T-helper 1 cell (primary cell): Measurements from ENCODE around the gene CTDSPL.
"Not testable (repeated sequence)": the region's sequence is repeated elsewhere in the genome, so short reads cannot be mapped to it uniquely, and the experiment has no call there.

Experiments
- DNase-seq, 5 donors: peaks; one replicate each; pipeline ENCODE4 v3.0.0-alpha.2; 2012 to 2020
- total RNA-seq, 4 donors: gene quantifications; one replicate each; lab custom pipeline; 2026; lab: John Stamatoyannopoulos, UW

CTDSPL gene, protein sequence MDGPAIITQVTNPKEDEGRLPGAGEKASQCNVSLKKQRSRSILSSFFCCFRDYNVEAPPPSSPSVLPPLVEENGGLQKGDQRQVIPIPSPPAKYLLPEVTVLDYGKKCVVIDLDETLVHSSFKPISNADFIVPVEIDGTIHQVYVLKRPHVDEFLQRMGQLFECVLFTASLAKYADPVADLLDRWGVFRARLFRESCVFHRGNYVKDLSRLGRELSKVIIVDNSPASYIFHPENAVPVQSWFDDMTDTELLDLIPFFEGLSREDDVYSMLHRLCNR
- 0.69 to 2.1 (median 1.0) reads per million in 4 donors for total RNA-seq

DNA sequence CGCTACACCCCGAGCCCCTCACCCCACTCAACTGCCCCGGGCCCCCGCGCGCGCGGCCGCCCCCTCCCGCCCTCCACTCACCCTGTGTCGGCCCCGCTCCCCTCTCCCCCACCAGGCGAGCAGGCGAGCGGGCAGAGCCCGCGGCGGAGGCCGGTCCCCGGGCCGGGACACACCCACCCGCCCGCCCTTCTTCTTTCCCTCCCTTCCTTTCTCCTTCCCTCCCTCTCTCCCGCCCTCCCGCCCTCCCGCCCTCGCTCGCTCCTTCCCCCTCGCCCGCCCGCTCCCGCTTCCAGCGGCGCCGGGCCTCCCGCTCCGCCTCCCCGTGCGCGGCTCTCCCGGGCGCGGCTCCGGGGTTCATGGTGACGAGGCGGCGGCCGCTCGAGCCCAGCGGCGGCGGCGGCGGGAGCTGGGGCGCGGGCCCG lies at the start of gene CTDSPL:
Gene CTDSPL (plus strand): TSS at position 261 of the 422 bp plus-strand sequence. CDS start 320 bp downstream, outside the sequence.
- peak in 1 of 5 donors; percentile 14 for DNase-seq

DNA sequence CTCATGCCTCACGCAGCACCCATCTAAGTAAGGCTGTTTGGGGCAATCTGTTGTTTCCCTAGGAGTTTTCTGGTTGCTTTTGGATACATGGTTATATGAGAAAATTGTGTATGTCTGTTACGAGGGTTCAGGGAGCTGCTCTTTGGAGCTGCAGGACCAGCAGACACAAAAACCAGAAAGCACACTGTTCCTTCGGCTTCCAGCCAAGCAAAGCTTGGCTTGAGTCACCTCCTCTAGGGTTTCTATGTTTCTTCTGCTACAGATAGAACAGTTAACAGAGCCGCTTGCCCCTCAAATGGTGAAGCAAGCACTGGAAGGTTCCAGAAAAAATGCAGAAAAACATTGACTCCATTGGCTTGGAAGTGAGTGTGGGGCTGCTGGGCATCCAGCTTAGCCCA lies 49.2 kb upstream of the CTDSPL start:
- DNase-seq, result no peak

DNA sequence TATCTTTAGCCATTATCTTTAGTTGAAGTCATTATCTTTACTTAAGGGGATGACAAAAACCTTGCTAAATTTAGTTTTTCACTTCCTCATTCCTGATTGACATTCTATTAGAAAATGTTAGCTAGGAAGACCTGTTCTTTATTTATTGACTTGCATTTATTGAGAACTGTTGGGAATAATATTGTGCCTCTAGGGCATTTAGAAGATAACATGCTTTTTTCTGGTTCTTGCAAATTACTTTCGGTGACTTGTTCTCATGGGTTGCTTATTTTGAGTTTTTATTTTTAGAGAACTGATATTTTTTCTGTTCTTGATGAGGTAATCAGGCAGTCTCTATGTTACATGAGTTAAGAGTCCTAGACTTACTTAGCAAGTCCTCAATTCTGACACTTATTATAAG lies 48.3 kb upstream of the CTDSPL start:
- no peak for DNase-seq

DNA sequence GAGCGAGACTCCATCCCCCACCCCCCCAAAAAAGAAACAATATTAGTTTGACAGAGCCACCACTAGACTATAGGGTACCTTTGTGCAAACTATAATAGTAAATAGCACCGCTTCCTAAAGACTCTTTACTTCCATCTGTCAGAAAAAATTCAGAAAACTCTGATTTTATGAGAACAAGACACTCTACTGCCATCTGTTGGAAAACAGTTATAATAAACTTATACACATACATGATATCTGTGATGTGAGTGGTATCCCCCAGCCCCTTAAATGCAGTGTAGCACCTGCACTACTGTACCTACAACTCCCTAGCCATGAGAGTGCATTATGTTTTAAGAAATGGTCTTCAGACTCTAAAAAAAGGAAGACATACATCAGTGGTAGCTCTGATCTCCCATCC lies 47.1 kb upstream of the CTDSPL start:
- DNase-seq, result no peak

DNA sequence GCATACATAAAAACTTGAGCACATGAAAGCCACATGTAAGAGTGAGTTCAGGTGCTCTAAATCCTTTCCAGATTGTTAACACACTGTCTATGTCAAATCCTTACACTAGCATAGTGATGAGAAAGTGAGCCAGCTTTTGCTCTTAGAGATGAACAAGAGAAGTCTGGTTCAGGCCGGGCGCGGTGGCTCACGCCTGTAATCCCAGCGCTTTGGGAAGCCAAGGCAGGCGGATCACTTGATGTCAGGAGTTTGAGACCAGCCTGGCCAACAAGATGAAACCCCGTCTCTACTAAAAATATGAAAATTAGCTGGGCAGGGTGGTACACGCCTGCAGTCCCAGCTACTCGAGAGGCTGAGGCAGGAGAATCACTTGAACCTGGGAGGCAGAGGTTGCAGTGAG lies 46.5 kb upstream of the CTDSPL start:
- DNase-seq, result not testable (repeated sequence)

DNA sequence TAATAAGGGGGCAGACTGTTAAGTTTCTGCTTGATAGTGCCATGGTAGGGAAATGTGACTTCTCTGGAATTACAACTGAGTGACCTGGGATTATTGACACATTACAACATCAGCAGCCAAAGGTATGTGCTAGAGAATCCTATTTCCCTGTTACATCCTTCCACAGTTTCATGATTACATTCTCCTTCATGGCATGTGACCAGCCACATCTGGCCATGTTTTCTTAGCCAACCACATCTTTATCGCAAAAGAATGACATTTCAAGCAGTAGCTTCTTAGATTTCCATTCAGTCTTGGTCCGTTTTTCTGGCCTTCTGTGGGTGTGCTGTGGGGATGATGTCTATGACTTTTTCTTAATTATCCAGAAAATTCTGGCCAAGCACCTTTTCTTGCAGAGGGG lies 45.4 kb upstream of the CTDSPL start:
- no peak for DNase-seq

DNA sequence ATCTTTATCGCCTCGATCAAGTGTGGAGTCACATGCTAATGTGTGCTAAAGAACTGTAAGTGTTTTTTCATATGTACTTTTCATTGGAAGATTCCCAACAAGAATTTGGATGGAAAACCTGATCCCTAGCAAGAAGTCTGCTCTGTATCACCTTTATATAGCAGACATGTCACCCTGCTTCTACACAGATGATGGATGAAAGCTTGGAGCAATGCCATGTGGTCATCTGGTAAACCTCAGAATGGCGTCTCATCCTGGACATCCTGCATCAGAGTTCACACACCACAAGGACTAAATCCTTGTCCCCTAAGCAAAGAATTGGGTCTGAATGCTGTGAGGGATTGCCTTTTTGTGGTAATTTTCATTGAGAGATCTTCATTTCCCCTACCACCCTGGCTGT lies 42.1 kb upstream of the CTDSPL start:
- DNase-seq, result no peak

DNA sequence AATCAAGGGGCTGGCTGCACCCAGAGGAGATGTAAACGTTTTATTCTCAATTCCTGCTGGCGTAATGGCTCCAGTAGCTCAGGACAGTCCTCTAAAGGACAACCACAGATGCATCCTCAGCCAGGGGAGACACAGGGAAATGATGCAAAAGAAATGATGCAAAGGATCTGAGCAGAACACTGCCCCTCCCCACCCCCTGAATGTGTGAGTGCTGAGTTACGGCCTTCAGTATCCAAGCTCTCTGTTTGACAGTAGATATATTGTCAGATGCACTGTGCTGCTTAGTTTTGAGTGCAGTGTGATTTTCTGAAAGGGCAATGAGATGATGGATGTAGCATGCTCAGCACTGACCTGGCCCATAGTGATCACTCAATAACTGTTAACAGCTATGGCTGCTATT lies 41.4 kb upstream of the CTDSPL start:
- DNase-seq, result no peak

DNA sequence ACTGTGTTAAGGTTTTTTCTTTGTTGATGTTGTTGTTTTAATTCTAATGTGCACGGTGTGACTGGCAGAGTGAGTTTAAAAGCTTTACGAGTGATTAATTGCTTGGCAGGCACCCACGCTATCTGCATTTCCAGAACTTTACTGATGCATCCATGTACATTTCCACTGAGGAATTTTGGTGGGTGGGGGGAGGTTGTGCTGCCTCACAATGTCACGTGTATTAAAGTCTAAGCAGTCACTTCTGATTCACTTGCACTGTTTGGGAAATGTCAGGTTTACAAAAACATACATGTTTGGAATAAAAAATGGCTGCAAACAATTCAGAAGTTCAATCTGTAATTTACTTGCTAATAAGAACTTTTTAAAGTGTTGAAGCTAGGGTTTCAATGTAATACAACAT lies 38.5 kb upstream of the CTDSPL start:
- DNase-seq, result no peak

DNA sequence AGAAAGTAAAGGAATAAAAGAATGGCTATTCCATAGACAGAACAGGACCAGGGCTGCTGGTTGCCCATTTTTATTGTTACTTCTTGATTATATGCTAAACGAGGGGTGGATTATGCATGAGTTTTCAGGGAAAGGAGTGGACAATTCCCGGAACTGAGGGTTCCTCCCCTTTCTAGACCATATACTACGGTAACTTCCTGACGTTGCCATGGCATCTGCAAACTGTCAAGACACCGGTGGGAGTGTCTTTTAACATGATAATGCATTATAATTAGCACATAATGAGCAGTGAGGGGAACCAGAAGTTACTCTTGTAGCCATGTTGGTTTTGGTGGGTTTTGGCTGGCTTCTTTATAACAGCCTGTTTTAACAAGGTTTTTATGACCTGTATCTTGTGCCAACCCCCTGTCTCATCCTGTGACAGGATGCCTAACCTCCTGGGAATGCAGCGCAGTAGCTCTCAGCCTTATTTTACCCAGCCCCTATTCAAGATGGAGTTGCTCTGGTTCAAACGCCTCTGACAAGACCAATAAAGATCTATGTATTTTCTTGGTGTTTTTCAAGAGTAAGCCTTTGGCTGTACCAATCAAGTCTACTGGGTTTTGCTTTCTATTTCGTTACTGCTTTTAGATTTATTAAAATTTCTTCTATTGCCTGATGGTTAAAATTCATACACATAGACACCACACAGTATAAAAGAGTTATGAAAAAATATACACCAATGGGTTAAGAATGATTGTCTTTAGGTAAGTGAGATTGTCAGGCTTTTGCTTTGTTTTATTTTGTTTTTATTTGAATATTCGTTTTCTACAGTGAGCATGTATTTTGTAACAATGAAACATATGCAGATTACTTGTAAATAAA lies 37.4 kb upstream of the CTDSPL start:
- DNase-seq, result no peak

DNA sequence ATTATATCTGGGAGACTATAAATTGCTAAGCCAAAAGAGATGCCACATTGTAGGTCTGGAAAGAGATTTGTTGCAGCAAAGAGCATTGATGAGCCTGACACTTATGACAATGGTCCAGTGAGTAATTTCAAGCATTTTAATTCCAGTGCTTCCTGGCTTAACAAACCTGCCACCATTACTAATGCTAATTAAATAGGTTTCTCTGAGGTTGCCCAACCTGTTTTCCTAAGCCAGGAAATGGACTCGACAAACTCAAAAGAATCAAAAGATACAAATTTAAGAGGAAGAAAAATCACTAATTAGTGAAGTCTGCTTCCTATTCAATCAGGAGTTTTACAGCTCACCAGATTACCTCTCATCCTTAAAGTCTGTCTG lies 36.7 kb upstream of the CTDSPL start:
- no peak for DNase-seq

DNA sequence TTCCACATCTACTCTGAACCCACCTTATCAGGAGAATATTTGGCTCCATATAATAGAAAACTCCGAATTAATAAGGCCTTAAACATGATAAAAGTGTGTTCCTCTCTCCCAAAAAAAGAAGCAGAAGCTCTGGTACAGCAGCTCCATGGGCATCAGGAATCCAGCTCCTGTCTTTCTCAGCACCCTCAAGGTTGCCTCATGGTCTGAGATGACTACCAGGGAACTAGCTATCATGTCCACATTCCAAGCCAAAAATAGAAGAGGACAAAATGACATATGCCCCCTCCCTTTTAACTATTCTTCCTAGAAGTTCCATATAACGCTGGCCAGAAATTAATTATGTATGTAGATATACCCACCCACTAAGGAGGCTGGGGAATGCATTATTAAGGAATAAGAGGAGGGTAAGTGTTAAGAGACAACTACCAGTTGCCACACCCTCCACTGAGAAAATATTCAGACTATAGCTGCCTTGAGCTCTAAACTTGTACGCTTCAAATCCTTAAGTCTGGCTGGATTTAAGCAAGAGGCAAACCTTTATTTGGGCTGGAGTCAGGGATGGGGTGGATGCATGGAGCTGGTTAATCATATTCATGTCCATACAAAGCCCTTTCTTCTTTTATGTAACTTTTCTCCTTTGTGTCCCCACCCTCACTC lies 35.8 kb upstream of the CTDSPL start:
- no peak for DNase-seq

DNA sequence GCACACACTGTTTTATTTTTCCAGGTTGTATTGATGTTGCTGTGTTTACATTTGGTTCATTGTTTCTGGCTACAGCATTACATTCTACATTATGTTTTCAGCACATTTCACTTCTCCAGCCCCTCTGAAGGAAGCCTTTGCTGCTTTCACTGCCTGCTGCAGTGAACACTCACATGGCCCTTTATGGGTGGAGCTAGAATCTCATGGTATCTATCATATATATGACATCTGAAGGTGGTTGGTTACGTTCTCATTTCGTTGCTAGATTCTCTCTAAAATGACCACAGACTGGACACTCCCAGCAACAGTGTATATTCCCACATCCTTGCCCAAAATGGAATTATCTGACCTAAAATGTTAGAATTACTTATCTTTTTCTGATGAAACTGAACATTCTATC lies 35.2 kb upstream of the CTDSPL start:
- no peak for DNase-seq

DNA sequence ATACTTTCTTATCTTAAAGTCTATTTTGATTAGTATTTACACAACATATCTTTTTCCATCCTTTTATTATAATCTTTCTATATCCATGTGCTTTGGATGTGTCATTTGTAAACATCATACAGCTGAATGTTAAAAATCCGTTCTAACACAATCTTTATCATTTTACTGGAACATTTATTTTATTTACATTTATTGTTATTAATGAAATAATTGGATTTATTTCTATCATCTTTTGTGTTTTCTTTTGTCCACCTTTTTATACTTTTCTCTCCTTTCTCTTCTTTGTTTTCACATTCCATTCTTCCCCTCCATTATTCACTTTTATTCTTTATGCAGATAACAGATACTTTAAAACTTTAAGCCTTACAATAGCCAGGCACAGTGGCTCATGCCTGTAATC lies 34.7 kb upstream of the CTDSPL start:
- DNase-seq, result no peak

DNA sequence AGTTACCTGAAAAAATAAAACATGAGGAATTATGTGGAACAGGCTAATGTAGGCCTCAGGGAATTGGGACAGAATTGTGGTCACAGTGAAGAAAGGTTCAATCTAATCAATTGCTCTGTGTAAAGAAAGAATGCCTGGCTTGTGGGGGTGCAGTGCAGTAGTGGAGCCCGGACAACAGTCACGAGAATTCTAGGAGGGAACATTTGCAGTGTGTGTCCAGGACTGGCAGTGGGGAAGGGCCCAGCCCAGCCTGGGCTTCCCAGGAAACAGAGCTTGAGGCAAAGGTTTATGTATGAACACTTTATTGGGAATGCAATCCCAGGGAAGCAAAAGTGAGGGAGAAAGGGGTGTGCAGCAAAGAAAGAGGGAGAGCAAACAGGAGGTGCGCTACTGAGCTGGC lies 29.2 kb upstream of the CTDSPL start:
- DNase-seq, result no peak

DNA sequence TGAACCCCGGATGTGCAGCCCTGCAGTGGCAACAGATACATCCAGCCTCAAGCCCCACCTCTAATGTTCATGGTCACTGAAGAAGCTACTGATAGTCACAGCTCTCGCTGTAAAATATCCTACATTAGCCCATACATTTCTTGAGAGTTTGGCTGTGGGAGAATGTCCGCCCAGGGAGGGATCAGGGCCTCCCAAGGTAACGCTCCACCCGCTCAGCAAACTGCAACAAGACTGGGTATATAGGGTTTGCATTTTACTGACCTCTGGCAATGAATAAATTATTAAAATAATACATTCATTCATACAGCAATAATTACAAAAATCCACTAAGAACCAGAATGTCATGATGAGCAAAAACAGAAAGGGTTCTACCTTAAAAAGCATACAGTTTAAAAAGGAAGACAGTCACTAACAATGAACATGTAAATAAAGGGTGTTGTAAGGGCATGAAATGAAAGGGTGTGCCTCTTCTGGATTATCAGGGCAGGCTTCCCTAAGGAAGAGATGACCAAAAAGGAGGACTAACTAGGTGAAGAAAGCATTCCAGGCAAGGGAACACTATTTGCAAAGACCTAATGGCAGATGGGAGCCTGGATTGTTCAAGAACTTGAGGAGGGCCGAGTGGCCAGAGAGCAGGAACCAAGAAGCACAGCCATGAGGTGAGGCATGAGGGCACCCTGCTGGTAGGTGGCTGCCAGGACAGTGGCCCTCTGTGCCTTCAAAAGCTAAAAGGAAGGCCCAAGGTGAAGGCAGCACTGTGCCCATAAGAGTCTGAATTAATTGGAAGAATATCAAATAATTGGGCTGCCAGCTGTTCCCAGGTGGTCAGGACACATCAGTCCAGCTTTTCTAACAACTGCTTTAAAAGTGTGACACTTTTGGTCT lies 28.1 kb upstream of the CTDSPL start:
- DNase-seq, result no peak

DNA sequence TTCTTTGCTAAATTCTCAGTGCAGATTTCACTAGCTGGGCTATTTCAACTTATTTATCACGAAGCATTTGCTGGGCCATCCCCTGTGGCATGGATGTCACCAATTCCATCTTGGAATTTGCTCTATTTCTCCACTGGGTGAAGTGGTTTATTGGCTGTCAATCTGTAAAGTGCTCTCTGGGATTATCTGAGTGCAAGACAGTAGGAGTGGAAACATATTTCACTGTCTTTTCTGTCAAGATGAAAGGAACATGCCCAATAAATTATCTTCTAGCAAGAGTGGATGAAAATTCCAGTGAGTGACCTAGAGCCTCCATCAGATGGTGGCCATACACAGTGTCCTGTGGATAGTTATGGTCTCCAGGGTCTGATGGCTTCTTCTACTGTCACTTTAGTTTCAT lies 25.1 kb upstream of the CTDSPL start:
- DNase-seq, result no peak

DNA sequence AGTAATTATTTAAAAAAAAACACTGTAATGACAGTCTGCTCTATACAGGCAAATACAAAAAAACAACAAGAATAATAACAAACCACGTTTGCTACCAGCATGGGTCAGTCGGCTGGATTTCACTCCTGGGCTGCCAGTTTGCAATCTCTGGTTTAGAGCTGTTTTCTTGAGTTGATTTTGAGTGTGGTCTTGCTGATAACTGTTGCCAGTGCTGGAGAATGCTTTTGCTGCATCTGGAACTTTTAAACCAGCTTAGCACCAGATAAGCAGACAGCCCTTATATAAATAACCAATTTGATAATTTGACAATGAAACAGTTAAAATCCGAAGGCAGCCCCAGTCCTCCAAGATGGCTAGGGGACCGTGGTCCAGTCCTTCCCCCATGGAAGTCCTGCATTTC lies 14.0 kb upstream of the CTDSPL start:
- DNase-seq, result no peak

DNA sequence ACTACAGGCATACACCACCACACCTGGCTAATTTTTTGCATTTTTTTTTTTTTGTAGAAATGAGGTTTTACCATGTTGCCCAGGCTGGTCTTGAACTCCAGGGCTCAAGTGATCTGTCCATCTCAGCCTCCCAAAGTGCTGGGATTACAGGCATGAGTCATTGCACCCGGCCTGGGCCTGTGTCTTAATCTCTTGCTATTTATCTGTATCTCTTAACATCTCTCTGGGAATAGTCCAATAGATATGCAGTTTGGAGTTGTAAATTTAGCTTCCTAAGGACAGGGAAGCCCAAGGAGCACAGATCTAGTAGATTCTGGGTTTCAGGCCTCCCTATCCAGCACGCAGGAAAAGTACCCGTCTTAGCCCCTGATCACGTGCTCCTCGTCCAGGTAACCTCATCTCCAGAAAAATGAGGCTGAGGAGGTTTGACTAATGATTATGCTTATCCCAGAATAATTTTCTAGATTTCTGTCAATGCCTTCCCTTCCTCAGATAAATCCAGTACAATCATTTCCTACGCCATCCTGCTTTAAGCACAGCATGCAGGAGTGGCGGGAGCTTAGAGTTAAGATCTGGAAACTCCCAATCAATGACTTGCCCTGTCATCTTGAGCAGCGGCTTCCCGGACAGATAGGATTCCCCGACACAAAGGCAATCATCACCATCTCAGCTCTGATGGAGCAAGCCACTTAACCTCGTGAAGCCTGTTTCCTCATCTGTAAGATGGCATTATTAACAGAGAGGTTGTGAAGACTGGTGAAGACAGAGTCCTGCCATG lies 12.3 kb upstream of the CTDSPL start:
- DNase-seq, result no peak

DNA sequence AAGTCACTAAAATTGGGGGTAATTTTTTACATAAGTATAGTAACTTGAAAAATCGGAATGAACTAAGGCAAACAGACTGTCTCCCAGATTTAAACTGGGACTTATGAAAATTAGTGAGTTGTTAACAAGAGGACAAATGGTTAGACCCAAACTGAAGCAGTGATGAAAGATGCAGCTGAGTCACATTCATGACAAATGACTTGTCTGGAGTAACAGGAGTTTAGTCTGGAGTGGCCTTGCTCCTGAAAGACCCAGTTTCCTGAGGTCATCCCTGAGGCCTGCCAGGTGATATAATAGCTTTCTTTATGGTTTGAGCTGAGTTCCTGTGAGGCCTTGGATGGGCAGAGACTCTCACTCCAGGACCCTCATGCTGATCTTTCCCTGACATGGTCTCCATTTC lies 9.6 kb upstream of the CTDSPL start:
- DNase-seq, result no peak

DNA sequence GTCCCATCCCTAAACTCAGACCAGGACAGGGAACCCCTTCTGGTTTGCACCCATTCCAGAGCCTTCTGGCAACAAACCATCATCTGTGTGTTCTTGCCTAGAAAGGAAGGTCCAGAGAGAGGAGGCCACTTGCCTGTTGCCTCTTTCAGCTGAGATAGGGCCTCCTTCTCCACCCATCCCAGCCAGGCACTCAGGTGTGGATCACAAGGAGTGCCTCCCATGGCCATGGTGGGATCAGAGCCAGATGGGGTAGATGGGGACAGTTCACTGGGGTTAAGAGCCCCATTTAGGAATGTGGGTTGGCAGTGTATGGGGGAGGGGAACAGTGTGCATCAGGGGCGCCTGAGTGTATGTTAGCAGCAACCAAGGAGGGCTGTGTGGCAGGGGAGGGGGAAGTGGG lies 8.9 kb upstream of the CTDSPL start:
- no peak for DNase-seq
